ENCODE data around the gene CLEC12A. TPM values are rescaled to one million over a fixed set of nuclear protein-coding genes. Genes with fewer than 3 reads are reported as not detected.

CLEC12A gene
- total RNA-seq: 0.23 TPM

GRCh38 chr12:9971181-9971580, at the start of gene CLEC12A:
CLEC12A (plus strand) TSS chr12:9971409; CDS start chr12:9971597, 188 bp downstream.

GRCh38 chr12:9932270-9932669, 38.9 kb upstream of the CLEC12A start, which contains the start of gene CLEC2A:
CLEC2A (minus strand) TSS chr12:9932370; CDS start chr12:9932329, 41 bp downstream.

GRCh38 chr12:9999016-9999415, 27.8 kb downstream of the CLEC12A start, which contains the start of gene CLEC1B:
CLEC1B (minus strand) TSS chr12:9999121; CDS start chr12:9999100, 21 bp downstream.

GRCh38 chr12:10030446-10030845, 59.2 kb downstream of the CLEC12A start, which contains the start of gene CLEC9A:
CLEC9A (plus strand) TSS chr12:10030682; CDS start chr12:10052688, 22,006 bp downstream.

Other genes starting within 250 kb of the CLEC12A start
- not detected for gene CLECL1, start 238.3 kb upstream of the CLEC12A start, total RNA-seq
- 1.2 TPM for gene CD69, start 210.5 kb upstream of the CLEC12A start, total RNA-seq
- 0.46 TPM for gene KLRF1, start 143.9 kb upstream of the CLEC12A start, total RNA-seq
- gene CLEC2B, start 102.1 kb upstream of the CLEC12A start, total RNA-seq: 2.1 TPM
- gene KLRF2, start 89.9 kb upstream of the CLEC12A start, total RNA-seq: not detected
- gene CLEC2A, start 39.0 kb upstream of the CLEC12A start, total RNA-seq: not detected
- gene CLEC1B, start 27.7 kb downstream of the CLEC12A start, total RNA-seq: not detected
- gene CLEC12B, start 39.2 kb downstream of the CLEC12A start, total RNA-seq: not detected
- not detected for gene CLEC9A, start 59.3 kb downstream of the CLEC12A start, total RNA-seq
- 0.69 TPM for gene CLEC1A, start 127.6 kb downstream of the CLEC12A start, total RNA-seq
- 2.1 TPM for gene CLEC7A, start 158.8 kb downstream of the CLEC12A start, total RNA-seq
- 16.4 TPM for gene OLR1, start 200.7 kb downstream of the CLEC12A start, total RNA-seq
- 2.3 TPM for gene TMEM52B, start 207.6 kb downstream of the CLEC12A start, total RNA-seq
- 85.3 TPM for gene GABARAPL1, start 241.5 kb downstream of the CLEC12A start, total RNA-seq